HEK293 (cell line): ENCODE results near the gene RHBG.

ENCODE experiments used
- CTCF ChIA-PET: fragments of 350-600 bp; formaldehyde crosslinking; extraction: SDS; loops from one replicate; lab custom pipeline; 2021; ENCODE audit warnings: antibody characterized with exemption; lab: Yijun Ruan, JAX
- POLR2A ChIA-PET: fragments of 300-600 bp; formaldehyde crosslinking; extraction: SDS; loops from one replicate; lab custom pipeline; 2020; ENCODE audit warnings: antibody characterized with exemption, inconsistent platforms; lab: Yijun Ruan, JAX
- H3K27ac ChIP-seq: fragments of 200-500 bp; sonication (Bioruptor generic); 2 replicates; pipeline ENCODE4 v1.5.1; 2014; ENCODE audit warnings: low read depth, low read length, control low read depth, inconsistent platforms; ENCODE audit errors: extremely low read depth
- H3K36me3 ChIP-seq, 2 experiments: fragments of 200-500 bp in 1 of 2; sonication (Bioruptor generic) in 1 of 2; 1 replicate in 1 of 2; 2 replicates in 1 of 2; pipeline ENCODE4 v1.5.1; 2014 to 2017; ENCODE audit warnings: inconsistent platforms in 2 of 2, low read length in 2 of 2; ENCODE audit not compliant: control insufficient read depth in 2 of 2, insufficient read depth in 1 of 2
- H3K4me1 ChIP-seq: fragments of 200-500 bp; sonication (Bioruptor generic); 2 replicates; pipeline ENCODE4 v1.5.1; 2014; ENCODE audit warnings: mild to moderate bottlenecking, low read length, inconsistent platforms; ENCODE audit not compliant: control insufficient read depth, insufficient read depth
- H3K4me3 ChIP-seq: 2 replicates; pipeline ENCODE4 v1.5.1; 2011; ENCODE audit warnings: low read depth, mild to moderate bottlenecking, control low read depth, low read length, moderate library complexity
- H3K9me3 ChIP-seq: fragments of 200-500 bp; sonication (Bioruptor generic); 2 replicates; pipeline ENCODE4 v1.5.1; 2014; ENCODE audit warnings: low read depth, low read length, inconsistent platforms; ENCODE audit not compliant: control insufficient read depth, insufficient read depth
- FEZF1 ChIP-seq: fragments of 450-650 bp; formaldehyde crosslinking; IDR thresholded peaks from 2 replicates; pipeline ENCODE4 v1.5.1; 2016; ENCODE audit warnings: missing biosample characterization, missing genetic modification characterization
- MZF1 ChIP-seq: fragments of 450-650 bp; formaldehyde crosslinking; IDR thresholded peaks from 2 replicates; pipeline ENCODE4 v1.5.1; 2017; ENCODE audit warnings: missing biosample characterization, missing genetic modification characterization, borderline replicate concordance
- PRDM10 ChIP-seq: fragments of 450-650 bp; formaldehyde crosslinking; IDR thresholded peaks from 2 replicates; pipeline ENCODE4 v1.5.1; 2016; ENCODE audit warnings: missing biosample characterization, missing genetic modification characterization
- ZNF132 ChIP-seq: fragments of 450-650 bp; formaldehyde crosslinking; IDR thresholded peaks from 2 replicates; pipeline ENCODE4 v1.5.1; 2017; ENCODE audit warnings: missing biosample characterization, missing genetic modification characterization, borderline replicate concordance
- ZNF146 ChIP-seq: fragments of 450-650 bp; formaldehyde crosslinking; IDR thresholded peaks from 2 replicates; pipeline ENCODE4 v1.5.1; 2016; ENCODE audit warnings: missing biosample characterization, missing genetic modification characterization
- ZNF169 ChIP-seq: fragments of 450-650 bp; formaldehyde crosslinking; IDR thresholded peaks from 2 replicates; pipeline ENCODE4 v1.5.1; 2016; ENCODE audit warnings: missing biosample characterization, missing genetic modification characterization
- ZNF175 ChIP-seq: fragments of 450-650 bp; formaldehyde crosslinking; IDR thresholded peaks from 2 replicates; pipeline ENCODE4 v1.5.1; 2016; ENCODE audit warnings: missing biosample characterization, missing genetic modification characterization
- ZNF2 ChIP-seq: fragments of 450-650 bp; formaldehyde crosslinking; IDR thresholded peaks from 2 replicates; pipeline ENCODE4 v1.5.1; 2016; ENCODE audit warnings: missing biosample characterization, missing genetic modification characterization
- ZNF335 ChIP-seq: fragments of 450-650 bp; formaldehyde crosslinking; conservative IDR thresholded peaks from 2 replicates; pipeline ENCODE4 v1.5.1; 2016; ENCODE audit warnings: missing biosample characterization, missing genetic modification characterization
- ZNF518A ChIP-seq: fragments of 450-650 bp; formaldehyde crosslinking; conservative IDR thresholded peaks from 2 replicates; pipeline ENCODE4 v1.5.1; 2016; ENCODE audit warnings: low read depth, missing biosample characterization, missing genetic modification characterization
- ZSCAN30 ChIP-seq: fragments of 450-650 bp; IDR thresholded peaks from 2 replicates; pipeline ENCODE4 v1.5.1; 2018; ENCODE audit warnings: missing biosample characterization, mild to moderate bottlenecking, missing genetic modification characterization, moderate library complexity
- TF ChIP-seq, protein P1 (sequence below): fragments of 450-650 bp; IDR thresholded peaks from 2 replicates; pipeline ENCODE4 v1.5.1; 2018; ENCODE audit warnings: missing biosample characterization, missing genetic modification characterization
- TF ChIP-seq, protein P2 (sequence below): fragments of 450-650 bp; formaldehyde crosslinking; IDR thresholded peaks from 2 replicates; pipeline ENCODE4 v1.5.1; 2016; ENCODE audit warnings: missing biosample characterization, missing genetic modification characterization, borderline replicate concordance
- TF ChIP-seq, protein P3 (sequence below): fragments of 450-650 bp; formaldehyde crosslinking; IDR thresholded peaks from 2 replicates; pipeline ENCODE4 v1.5.1; 2017; ENCODE audit warnings: missing biosample characterization, missing genetic modification characterization

Gene RHBG

DNA sequence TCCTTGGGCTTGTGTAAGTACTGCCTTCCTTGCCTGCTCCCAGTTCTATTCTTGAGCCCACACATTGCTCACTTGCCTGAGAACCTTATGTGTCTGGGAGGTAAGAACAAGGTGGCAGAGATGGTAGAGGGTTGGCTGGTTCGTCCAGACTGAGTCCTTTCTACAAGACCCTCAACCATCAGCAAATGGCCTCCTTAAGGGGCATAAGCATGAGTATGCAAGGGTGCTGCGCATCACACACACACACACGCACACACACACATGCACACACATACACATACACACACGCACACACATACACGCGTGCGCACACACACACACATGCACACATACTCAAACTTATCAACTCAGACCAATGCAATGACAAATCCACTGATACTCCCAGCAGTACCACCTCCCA is 56.9 kb downstream of the RHBG start:
- POLR2A ChIA-PET = no interaction called here
- CTCF ChIA-PET = interaction anchor here (1.1 kb wide), 1 partner anchor 40 kb away, joined by 3 read pairs; no protein-coding TSS in a partner anchor
- Histone ChIP-seq H3K4me1 (peaks cover 2% of the 10 kb centered on the region; the same call in 1 of the 2 replicates), H3K36me3 (no peaks in the 10 kb centered on the region), H3K27ac (no peak overlapping the region), H3K9me3 (no peaks in the 10 kb centered on the region), H3K4me3 (no peak overlapping the region)
- TF ChIP-seq, protein P1, sequence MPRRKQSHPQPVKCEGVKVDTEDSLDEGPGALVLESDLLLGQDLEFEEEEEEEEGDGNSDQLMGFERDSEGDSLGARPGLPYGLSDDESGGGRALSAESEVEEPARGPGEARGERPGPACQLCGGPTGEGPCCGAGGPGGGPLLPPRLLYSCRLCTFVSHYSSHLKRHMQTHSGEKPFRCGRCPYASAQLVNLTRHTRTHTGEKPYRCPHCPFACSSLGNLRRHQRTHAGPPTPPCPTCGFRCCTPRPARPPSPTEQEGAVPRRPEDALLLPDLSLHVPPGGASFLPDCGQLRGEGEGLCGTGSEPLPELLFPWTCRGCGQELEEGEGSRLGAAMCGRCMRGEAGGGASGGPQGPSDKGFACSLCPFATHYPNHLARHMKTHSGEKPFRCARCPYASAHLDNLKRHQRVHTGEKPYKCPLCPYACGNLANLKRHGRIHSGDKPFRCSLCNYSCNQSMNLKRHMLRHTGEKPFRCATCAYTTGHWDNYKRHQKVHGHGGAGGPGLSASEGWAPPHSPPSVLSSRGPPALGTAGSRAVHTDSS (tag by site-specific recombination) = no peak
- no peak for TF ChIP-seq ZNF175
- no peak for TF ChIP-seq ZNF2 (tag by site-specific recombination)
- TF ChIP-seq ZNF169 = 0 out of 2 replicates have a peak, but pooled peaks have one; percentile 33
- TF ChIP-seq MZF1 = no peak
- TF ChIP-seq ZSCAN30 (tag by site-specific recombination) = no peak
- TF ChIP-seq, protein P2, sequence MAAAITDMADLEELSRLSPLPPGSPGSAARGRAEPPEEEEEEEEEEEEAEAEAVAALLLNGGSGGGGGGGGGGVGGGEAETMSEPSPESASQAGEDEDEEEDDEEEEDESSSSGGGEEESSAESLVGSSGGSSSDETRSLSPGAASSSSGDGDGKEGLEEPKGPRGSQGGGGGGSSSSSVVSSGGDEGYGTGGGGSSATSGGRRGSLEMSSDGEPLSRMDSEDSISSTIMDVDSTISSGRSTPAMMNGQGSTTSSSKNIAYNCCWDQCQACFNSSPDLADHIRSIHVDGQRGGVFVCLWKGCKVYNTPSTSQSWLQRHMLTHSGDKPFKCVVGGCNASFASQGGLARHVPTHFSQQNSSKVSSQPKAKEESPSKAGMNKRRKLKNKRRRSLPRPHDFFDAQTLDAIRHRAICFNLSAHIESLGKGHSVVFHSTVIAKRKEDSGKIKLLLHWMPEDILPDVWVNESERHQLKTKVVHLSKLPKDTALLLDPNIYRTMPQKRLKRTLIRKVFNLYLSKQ = no peak
- TF ChIP-seq, protein P3, sequence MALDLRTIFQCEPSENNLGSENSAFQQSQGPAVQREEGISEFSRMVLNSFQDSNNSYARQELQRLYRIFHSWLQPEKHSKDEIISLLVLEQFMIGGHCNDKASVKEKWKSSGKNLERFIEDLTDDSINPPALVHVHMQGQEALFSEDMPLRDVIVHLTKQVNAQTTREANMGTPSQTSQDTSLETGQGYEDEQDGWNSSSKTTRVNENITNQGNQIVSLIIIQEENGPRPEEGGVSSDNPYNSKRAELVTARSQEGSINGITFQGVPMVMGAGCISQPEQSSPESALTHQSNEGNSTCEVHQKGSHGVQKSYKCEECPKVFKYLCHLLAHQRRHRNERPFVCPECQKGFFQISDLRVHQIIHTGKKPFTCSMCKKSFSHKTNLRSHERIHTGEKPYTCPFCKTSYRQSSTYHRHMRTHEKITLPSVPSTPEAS = peak; percentile 98
- TF ChIP-seq ZNF132 (tag by site-specific recombination) = no peak
- TF ChIP-seq ZNF518A = no peak
- TF ChIP-seq ZNF335 (tag by site-specific recombination) = no peak

DNA sequence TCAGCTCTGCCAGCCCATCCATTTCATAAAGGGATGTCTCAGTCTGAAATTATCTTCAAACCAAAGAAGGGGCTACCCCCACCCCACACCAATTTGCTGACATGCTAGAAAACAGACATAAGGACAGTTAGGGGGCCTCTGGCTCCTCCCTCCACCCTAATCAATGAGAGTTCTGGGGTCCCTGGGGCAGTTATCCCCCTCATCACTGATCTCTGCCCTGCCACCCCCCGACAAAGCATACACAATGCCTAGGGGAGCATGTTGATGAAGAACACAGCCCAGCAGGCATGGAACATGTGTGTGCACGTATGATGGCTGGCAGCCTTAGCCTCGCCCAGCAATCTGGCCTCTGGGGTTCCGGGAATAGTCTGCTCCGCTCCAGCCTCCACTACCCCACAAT is 58.9 kb downstream of the RHBG start:
- TF ChIP-seq FEZF1 (tag by site-specific recombination) (no peak), PRDM10 (peak; percentile 38; the same call in 1 of the 2 replicates), ZNF146 (tag by site-specific recombination) (no peak)
- ChIA-PET POLR2A (no interaction called here), CTCF (interaction anchor here (0.7 to 3.9 kb wide), 2 partner anchors 17 to 42 kb away, joined by 6 to 21 read pairs; no protein-coding TSS in a partner anchor)
- Histone ChIP-seq H3K36me3 (no peaks in the 10 kb centered on the region), H3K4me1 (no peaks in the 10 kb centered on the region), H3K9me3 (no peaks in the 10 kb centered on the region), H3K27ac (no peak overlapping the region), H3K4me3 (no peak overlapping the region)
